GM19351 (cell line): ENCODE results near the gene VAT1L.

Experiments used
- ATAC-seq: cut with Tn5 transposase; IDR thresholded peaks from one replicate; pipeline ENCODE4 v1.9.1; 2021; ENCODE audit warnings: mild to moderate bottlenecking, moderate library complexity; ENCODE audit not compliant: unreplicated experiment

Gene VAT1L

DNA sequence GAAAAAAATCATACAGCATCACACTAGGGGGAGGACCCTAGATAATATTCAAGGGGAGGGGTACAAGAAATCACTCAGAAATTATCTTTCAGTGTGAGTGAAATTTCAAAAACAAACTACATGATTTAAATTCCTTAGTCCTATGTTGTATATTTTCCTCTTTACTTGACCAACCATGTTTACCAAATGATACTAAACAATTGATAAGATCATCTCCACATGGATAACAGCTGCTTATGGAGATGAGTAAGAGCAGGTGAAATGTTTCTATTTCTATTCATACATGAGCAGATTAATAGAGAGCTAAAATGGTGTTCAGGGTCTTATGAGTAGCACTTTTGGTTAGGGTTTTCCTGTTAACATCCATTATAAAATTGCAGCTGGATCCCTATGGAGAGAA is 7.3 kb upstream of the VAT1L start:
- ATAC-seq, result no peak

DNA sequence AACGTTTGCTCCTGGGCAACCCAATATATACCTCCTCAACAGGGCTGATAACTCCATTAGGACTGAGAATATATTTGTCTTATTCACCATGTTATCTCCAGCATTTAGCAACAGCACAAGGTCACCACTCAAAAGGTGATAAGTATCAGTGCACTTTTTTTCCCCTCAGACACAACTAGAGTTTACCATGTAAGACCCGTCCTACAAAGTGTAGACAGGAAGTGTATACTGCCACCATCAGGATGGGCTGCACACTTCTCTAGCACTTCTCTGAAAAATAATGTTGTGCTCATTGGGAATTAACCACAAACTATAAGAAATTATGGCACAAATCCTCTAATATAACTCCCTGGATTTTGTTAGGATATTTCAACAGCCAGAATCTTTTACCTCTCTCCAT is 5.7 kb upstream of the VAT1L start:
- ATAC-seq, result peak; percentile 62

- ATAC-seq, result no peak
Measured at GRCh38 chr16:77784441-77785372, 3.7 kb upstream of the VAT1L start.

GRCh38 chr16:77785373-77785764 is 3.0 kb upstream of the VAT1L start:
- no peak for ATAC-seq

- no peak for ATAC-seq
Measured at GRCh38 chr16:77786186-77786847, 2.0 kb upstream of the VAT1L start.

DNA sequence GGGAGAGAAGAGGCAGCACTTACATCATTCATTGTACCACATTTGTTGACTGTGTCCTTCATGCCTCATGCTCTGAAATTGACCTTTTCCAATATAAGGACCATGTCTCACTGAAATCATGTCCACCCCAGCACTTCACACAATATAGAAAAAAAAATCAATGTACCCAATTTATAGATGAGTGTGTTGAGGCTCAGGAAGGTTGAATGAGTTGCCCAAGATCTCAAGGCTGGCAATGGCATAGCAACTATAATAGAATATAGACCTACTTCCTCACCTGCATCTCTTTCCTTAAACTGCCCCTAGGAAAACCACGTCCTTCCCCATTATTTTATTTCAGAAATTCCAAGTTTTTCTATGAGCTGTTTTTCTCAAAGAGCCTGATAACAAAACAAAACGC is 912 bp upstream of the VAT1L start:
- no peak for ATAC-seq

GRCh38 chr16:77789085-77790008 is 983 bp downstream of the VAT1L start:
- no peak for ATAC-seq

DNA sequence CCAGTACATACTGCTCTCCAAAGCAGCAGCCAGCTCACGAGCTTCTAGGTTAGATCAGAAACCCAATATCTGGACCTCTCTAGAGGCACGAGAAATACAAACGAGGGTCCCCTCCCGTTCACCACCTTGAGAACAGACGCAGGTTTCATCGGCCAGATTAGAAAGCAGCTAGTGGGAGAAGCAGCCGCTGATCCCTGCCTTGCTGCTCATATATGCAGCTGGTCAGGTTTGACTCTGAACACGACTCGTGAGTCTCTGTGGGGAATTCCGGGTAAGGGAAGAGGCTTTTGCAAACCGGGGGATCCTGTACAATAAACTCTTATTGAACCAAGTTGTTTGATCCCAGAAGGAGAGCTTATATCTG is 1.6 kb downstream of the VAT1L start:
- no peak for ATAC-seq

- ATAC-seq, result no peak
Measured at GRCh38 chr16:77790912-77791311, 2.5 kb downstream of the VAT1L start.

DNA sequence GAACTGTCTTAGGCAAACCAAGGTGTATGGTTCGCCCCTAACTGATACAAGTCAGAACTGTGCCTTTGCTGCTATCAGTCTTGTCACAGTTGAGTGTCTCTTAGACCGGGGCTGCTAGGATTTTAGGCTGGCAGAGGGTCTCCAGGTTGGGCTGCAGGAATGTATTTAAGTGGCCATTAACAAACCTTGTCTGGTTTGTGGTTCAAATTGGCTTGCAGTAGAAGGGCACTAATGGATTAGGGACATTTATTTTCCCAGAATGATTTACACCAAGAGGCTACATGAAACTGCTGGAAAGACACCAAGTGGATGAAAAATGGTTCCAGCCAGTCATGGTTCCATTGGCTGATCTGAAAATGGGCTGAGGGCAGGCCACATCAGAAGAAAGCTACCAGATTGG is 5.1 kb downstream of the VAT1L start:
- ATAC-seq, result no peak

GRCh38 chr16:77794586-77794985 is 6.2 kb downstream of the VAT1L start:
- no peak for ATAC-seq

DNA sequence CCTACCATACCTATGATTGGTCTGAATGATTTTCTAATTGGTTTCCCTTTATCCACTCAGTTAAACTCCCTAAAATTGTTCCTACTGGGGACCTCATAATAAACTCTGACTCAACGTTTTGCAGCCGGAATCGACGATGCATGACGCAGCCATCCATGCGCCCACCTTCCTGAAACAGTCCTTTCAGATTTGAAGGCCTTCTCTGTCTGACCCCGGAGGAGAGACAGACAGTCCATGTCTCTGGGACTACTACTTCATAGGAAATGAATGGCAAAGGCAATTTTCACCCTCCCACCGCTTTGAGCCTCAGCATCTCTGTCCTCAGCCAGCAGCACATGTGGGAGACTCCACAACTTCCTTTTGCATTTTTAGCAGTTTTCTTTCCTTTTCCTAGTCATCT is 13.5 kb downstream of the VAT1L start:
- no peak for ATAC-seq

DNA sequence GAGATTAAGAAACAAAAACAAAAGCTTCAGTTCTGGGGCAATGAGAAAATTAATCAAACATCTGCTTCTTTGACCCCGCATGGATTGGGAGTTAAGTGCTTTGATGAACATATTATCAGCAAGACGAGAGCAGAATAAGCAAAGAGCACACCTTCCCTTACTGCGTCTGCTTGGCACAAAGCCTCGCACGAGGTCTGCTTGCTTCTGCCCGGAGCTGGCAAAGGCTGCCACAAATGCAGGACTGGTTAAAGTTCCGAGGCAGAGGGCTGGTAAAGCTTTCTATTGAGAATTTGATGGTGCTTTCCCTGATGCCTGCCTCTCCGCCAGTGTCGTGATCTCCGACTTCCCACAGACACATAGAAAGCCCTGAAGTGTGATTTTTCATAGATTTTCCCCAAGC is 17.0 kb downstream of the VAT1L start:
- ATAC-seq, result no peak

DNA sequence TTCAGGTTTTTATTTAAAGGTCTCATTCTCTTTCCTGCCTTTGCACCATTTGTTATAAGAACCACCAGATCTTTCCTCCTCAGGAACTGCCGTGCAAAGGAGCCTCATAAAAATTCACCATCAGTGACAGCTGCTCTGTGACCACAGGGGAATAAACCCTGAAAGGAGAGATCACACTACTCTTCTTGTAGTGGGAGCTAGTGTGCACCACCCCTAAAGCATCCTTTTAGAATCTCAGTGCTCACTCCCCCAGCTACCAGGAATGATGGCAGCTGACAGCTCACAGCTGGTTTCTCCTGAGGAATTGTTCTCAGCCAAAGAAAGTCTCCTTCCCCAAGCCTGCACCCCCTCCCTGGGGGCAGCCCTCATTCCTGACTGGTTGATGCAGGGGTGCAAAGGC is 18.7 kb downstream of the VAT1L start:
- ATAC-seq, result no peak

GRCh38 chr16:77812856-77813500 is 24.6 kb downstream of the VAT1L start:
- ATAC-seq, result no peak

- ATAC-seq, result no peak
Measured at GRCh38 chr16:77816293-77816692, 27.9 kb downstream of the VAT1L start.

DNA sequence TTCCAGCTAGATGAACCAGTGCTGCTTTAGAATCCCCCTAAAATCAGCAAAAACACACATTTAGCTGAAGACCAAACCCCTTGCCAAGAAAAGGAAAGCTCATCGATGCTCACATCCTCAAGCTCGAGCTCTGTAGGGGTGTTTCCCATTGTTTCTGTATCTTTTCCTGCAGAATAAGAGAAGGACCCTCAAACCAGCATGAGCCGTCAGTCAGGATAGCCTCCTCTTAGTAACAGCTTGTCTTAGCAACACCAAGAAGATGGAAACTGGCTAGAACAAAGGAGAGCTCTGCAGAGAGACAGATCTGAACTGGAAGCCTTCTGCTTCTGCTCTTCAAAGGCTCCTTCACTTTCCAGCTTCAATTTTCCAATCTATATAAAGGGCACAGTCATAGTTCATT is 32.0 kb downstream of the VAT1L start:
- no peak for ATAC-seq

DNA sequence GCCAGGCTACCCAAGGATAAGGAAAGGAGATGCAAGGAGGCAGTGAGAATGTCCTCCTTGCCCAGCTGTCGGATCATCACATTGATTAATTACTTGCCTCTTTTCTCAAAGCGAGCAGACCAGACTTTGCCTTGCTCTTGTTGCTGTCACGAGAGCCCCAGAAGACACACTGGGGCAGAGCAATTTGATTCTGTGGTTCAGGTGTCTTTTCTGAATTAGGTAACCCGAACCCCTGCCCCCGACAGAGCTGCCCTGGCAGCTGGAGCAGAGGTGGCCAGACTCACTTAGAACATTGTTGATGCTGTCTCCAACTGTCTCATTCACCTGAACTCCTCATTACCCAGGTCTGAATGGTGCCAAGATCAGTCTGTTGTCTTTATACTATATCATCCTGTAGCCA is 34.3 kb downstream of the VAT1L start:
- no peak for ATAC-seq

- ATAC-seq, result no peak
Measured at GRCh38 chr16:77823067-77823466, 34.7 kb downstream of the VAT1L start.

- ATAC-seq, result no peak
Measured at GRCh38 chr16:77825196-77825595, 36.8 kb downstream of the VAT1L start.

DNA sequence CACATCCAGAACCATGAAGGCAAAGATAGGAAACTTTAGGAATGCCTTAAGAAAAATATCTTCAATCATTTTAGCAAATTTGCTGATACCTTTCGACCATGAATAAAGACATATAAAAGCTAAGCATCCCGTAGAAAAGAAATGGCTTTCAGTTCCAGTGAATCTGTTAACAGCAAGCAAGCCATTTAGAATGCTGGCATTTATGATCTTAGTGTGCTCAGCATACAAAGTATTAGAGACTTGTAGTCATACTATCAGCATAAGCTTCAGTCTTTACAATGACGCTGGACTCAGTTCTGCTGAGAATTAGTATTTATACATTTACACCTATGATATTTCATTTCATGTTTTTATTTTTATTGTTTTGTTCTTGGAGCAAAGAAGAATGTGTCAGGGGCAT is 38.7 kb downstream of the VAT1L start:
- ATAC-seq, result no peak
